Measurements from ENCODE around the gene SLC7A5. TPM values are rescaled to one million over a fixed set of nuclear protein-coding genes. Genes with fewer than 3 reads are reported as not detected.
"Not testable (repeated sequence)": the region's sequence is repeated elsewhere in the genome, so short reads cannot be mapped to it uniquely, and the experiment has no call there.

The SLC7A5 gene
- 33.8 TPM for total RNA-seq

DNA sequence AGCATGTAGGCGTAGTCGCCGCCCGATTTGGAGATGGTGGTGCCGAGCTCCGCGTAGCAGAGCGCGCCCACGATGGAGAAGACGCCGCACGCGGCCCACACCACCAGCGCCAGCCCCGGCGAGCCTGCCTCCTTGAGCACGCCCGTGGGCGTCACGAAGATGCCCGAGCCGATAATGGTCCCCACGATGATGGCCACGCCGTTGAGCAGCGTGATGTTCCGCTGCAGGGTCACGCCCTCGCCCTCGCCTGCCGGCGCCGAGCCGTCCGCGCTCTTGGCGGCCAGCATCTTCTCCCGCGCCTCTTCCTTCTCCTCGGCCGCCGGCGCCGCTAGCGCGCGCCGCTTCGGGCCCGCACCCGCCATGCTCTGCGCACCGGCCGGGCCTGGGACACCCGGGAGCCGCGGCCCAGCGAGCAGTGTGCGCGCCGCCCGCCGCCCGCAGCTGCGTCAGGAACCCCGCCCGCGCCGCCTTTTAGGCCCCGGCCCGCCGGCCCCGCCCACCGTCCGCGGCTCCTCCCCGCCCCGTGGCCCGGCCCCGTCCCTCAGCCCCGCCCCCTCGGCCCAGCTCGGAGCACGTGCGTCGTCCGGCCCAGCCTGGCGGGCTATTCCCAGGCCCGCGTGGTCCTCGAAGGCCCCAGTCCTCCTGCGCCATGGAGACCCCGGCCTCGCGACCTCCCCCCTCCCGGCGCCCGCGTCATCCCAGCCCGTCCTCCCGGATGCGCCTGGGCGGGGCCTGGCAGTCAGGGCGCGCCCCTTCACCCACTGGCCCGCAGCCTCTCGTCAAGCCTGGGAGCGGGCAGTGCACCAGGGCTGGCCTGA is at the start of gene SLC7A5:
TSS of gene SLC7A5 (minus strand) at position 447 of the 818 bp plus-strand sequence. CDS start at position 362, 85 bp downstream.
- not testable (repeated sequence) for H3K27me3 ChIP-seq (ENCODE audit: insufficient read depth, low read length); H3K9me3 ChIP-seq (ENCODE audit: low read depth, low read length)
- H3K4me1 ChIP-seq (ENCODE audit: insufficient read depth, low read length), result peaks cover 43% of the 10 kb centered on the region
- peak within 1 kb of the TSS; percentile 49 for H3K4me3 ChIP-seq (ENCODE audit: low read length)

DNA sequence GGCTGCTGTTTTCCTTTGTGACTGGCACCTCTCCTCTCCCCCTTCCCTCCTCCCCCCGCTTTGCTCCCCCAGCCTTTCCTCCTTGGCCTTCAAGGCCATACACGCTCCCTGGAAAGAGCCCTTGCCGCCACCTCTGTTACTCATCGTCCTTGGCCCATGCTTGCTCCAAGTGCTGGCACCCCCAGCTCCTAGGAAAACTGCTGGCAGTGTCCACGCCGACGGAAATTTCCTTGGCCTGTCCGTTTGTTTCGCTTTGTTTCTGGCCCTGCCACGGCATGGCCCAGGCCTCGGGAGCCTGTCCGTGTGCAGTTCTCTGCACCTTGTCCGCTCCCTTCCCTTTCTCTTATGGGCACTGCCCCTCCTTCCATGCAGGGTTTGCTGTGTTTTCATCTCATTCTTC is 49.0 kb upstream of the SLC7A5 start:
- no peaks in the 10 kb centered on the region for H3K4me1 ChIP-seq (ENCODE audit: insufficient read depth, low read length)
- no peak overlapping the region for H3K4me3 ChIP-seq (ENCODE audit: low read length)
- no peaks in the 10 kb centered on the region for H3K9me3 ChIP-seq (ENCODE audit: low read depth, low read length)
- no peaks in the 10 kb centered on the region for H3K27me3 ChIP-seq (ENCODE audit: insufficient read depth, low read length)

GRCh38 chr16:87917503-87917902 is 48.2 kb upstream of the SLC7A5 start:
- Histone ChIP-seq H3K4me1 (ENCODE audit: insufficient read depth, low read length) (no peaks in the 10 kb centered on the region), H3K27me3 (ENCODE audit: insufficient read depth, low read length) (no peaks in the 10 kb centered on the region), H3K4me3 (ENCODE audit: low read length) (no peak overlapping the region), H3K9me3 (ENCODE audit: low read depth, low read length) (no peaks in the 10 kb centered on the region)

DNA sequence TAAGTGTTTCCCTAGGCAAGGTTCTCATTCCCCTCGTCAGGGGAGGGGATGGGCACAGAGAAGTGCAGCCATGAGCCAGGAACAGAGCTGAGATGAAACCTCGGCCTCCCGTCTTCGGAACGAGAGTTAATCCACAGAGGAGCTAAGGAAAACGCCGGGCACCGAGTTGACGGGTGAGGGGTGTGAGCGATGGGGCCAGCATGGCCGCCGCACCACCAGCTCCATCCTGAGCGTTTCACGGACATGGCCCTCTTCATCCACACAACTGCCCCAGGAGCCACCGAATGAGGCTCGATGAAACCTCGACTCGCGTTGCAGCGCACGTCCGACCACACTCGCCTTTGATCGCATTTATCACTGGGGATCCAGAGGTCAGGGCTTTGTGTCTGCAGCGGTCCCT is 45.5 kb upstream of the SLC7A5 start:
- no peaks in the 10 kb centered on the region for H3K27me3 ChIP-seq (ENCODE audit: insufficient read depth, low read length)
- H3K4me1 ChIP-seq (ENCODE audit: insufficient read depth, low read length), result no peaks in the 10 kb centered on the region
- H3K9me3 ChIP-seq (ENCODE audit: low read depth, low read length), result no peaks in the 10 kb centered on the region
- H3K4me3 ChIP-seq (ENCODE audit: low read length), result no peak overlapping the region

DNA sequence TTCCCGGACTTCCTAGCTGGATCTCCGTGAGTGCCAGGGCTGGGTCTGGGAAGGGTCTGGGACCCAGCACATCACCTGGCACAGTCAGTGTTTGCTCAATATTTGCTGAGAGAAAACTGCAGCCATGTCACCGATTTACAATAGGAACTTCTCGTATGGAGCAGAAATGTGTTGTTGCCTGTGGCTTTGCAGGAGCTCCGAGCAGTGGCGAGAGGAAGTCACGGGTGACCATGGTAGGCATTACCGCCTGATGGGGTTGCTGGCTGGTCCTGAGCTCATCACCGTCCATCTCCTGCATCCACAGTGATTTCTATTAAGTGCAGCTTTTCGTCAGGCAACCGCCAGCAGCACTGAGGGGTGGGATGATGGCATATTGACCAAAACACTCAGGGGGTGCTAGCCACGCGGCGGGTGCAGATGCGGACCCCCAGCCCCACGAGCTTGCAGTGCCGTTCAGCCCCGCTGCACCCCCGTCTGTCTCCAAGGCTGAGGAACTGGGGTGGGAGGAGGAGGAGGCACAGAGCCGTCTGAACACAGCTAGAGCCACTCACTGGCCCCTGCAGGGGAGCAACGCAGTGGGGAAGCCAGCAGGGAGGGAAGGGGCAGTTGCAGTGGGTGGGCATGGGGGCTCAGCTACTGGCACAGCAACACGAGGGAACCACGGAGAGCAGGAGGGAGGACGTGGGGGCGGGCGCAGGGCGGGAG is 44.9 kb upstream of the SLC7A5 start:
- H3K9me3 ChIP-seq (ENCODE audit: low read depth, low read length); H3K27me3 ChIP-seq (ENCODE audit: insufficient read depth, low read length): not testable (repeated sequence)

GRCh38 chr16:87912691-87913090 is 43.4 kb upstream of the SLC7A5 start:
- H3K9me3 ChIP-seq (ENCODE audit: low read depth, low read length); H3K4me1 ChIP-seq (ENCODE audit: insufficient read depth, low read length); H3K27me3 ChIP-seq (ENCODE audit: insufficient read depth, low read length); H3K4me3 ChIP-seq (ENCODE audit: low read length): not testable (repeated sequence)

More for the DNA sequence above, 44.9 kb upstream of the SLC7A5 start:
- H3K4me3 ChIP-seq (ENCODE audit: low read length); H3K4me1 ChIP-seq (ENCODE audit: insufficient read depth, low read length): not testable (repeated sequence)

- not testable (repeated sequence) for H3K27me3 ChIP-seq (ENCODE audit: insufficient read depth, low read length); H3K4me3 ChIP-seq (ENCODE audit: low read length); H3K4me1 ChIP-seq (ENCODE audit: insufficient read depth, low read length); H3K9me3 ChIP-seq (ENCODE audit: low read depth, low read length)
Measured at GRCh38 chr16:87911106-87911763, 41.9 kb upstream of the SLC7A5 start.

- H3K9me3 ChIP-seq (ENCODE audit: low read depth, low read length); H3K4me3 ChIP-seq (ENCODE audit: low read length); H3K4me1 ChIP-seq (ENCODE audit: insufficient read depth, low read length); H3K27me3 ChIP-seq (ENCODE audit: insufficient read depth, low read length): not testable (repeated sequence)
Measured at GRCh38 chr16:87909203-87909935, 40.1 kb upstream of the SLC7A5 start.

GRCh38 chr16:87908101-87908500 is 38.8 kb upstream of the SLC7A5 start:
- not testable (repeated sequence) for H3K4me1 ChIP-seq (ENCODE audit: insufficient read depth, low read length); H3K4me3 ChIP-seq (ENCODE audit: low read length); H3K27me3 ChIP-seq (ENCODE audit: insufficient read depth, low read length); H3K9me3 ChIP-seq (ENCODE audit: low read depth, low read length)

- not testable (repeated sequence) for H3K4me3 ChIP-seq (ENCODE audit: low read length); H3K9me3 ChIP-seq (ENCODE audit: low read depth, low read length); H3K4me1 ChIP-seq (ENCODE audit: insufficient read depth, low read length); H3K27me3 ChIP-seq (ENCODE audit: insufficient read depth, low read length)
Measured at GRCh38 chr16:87905521-87905920, 36.2 kb upstream of the SLC7A5 start.

- H3K4me3 ChIP-seq (ENCODE audit: low read length); H3K27me3 ChIP-seq (ENCODE audit: insufficient read depth, low read length); H3K4me1 ChIP-seq (ENCODE audit: insufficient read depth, low read length); H3K9me3 ChIP-seq (ENCODE audit: low read depth, low read length): not testable (repeated sequence)
Measured at GRCh38 chr16:87904963-87905362, 35.7 kb upstream of the SLC7A5 start.

DNA sequence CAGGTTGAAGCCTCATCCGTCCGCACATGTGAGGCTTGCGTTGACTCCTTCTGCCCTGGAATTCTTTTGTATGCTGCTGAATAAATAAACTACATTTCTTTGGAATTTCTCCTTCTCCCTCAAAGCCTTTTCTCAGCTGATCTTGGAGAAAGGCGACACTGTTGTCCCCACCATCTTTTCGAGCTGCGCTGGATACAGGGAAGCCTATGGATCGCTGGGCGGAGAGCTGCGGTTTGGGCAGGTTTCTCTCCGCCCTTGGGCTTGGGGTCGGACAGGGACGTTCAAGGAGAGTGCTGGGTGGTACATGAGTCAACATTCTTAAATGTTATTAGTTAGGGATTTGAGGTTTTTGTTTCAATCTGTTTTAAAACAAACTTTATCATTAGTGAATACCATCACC is 31.2 kb upstream of the SLC7A5 start:
- not testable (repeated sequence) for H3K9me3 ChIP-seq (ENCODE audit: low read depth, low read length); H3K27me3 ChIP-seq (ENCODE audit: insufficient read depth, low read length); H3K4me3 ChIP-seq (ENCODE audit: low read length)
- peaks cover 30% of the 10 kb centered on the region for H3K4me1 ChIP-seq (ENCODE audit: insufficient read depth, low read length)

- Histone ChIP-seq H3K4me3 (ENCODE audit: low read length) (no peak overlapping the region), H3K9me3 (ENCODE audit: low read depth, low read length) (no peaks in the 10 kb centered on the region), H3K4me1 (ENCODE audit: insufficient read depth, low read length) (peaks cover 39% of the 10 kb centered on the region), H3K27me3 (ENCODE audit: insufficient read depth, low read length) (no peaks in the 10 kb centered on the region)
Measured at GRCh38 chr16:87897521-87898505, 28.5 kb upstream of the SLC7A5 start.

DNA sequence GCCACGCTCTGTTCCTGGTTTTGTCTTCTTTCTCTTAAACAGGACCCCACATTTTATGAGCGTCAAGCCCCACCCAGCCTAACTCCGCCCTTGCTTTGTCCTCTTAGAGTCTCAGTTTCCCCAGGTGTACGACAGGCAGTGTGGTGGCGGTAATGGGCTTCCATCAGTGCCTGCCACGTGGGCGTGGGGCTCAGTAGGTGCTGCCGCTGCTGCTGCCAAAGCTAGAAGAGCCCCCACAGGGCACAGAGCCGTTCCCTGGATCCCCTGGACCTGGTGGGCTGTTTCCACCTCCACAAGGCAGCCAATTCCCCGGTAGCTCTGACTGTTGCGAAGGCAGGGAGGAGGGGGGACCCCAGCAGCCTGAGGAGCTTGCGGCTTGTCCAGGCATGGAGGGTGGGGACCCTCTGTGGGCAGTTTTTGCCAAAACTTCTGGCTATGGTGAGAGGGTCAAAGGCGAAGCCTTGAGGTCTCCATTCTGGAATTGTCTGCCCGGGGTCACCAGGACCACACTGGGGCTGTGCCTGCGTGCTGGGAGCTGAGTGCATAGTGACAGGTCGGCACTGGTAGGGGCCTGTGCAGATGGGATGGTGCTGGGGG is 27.7 kb upstream of the SLC7A5 start:
- peaks cover 39% of the 10 kb centered on the region for H3K4me1 ChIP-seq (ENCODE audit: insufficient read depth, low read length)
- H3K4me3 ChIP-seq (ENCODE audit: low read length); H3K27me3 ChIP-seq (ENCODE audit: insufficient read depth, low read length); H3K9me3 ChIP-seq (ENCODE audit: low read depth, low read length): not testable (repeated sequence)
